GM21515 (cell line): ENCODE measurements around the gene CCDC88C.

ENCODE experiments used
- ATAC-seq: cut with Tn5 transposase; IDR thresholded peaks from one replicate; pipeline ENCODE4 v1.9.1; 2021; ENCODE audit not compliant: unreplicated experiment

Gene CCDC88C

GRCh38 chr14:91397965-91398591 is 19.5 kb downstream of the CCDC88C start:
- ATAC-seq: no peak

DNA sequence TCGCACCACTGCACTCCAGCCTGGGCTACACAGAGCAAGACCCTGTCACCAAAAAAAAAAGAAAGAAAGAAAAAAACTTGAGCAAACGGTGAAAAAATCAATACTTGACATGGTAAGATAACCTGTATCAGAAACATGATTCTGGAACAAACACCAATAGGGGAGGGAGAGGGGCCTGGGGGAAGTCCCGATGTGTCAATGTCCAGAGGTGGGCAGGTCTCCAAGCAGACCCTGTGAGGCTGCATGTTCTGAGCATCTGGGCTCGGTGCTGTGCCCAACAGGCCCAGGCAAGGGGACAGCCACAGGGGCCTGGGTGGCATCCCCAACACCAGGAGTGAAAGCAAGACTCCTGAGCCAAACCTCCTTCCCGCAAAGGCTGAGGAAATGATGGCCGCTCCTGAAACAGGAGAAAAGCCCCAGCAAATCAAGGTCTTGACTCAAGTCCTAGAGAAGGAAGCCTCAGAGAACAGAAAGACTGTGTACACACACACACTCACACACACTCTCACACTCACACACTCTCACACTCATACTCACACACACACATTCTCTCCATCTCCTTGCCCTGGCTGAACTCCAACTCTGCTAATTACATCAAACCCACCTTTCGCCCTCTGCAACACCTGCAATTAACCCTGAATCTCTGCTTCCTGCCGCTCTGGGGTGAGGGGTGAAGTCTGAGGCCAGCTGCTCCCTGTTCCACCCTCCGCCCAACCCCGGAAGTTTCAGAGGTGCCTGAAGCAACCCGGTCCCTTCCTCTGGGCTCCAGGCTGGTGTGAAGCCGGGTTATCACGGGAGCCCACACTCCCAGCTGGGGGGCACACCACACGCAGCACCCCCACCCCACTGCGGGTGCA is 20.4 kb downstream of the CCDC88C start:
- peak; percentile 74 for ATAC-seq

GRCh38 chr14:91396013-91396660 is 21.5 kb downstream of the CCDC88C start:
- ATAC-seq: no peak

GRCh38 chr14:91395466-91395865 is 22.2 kb downstream of the CCDC88C start:
- no peak for ATAC-seq

- ATAC-seq: no peak
Measured at GRCh38 chr14:91394105-91395081, 23.2 kb downstream of the CCDC88C start.

GRCh38 chr14:91392623-91393303 is 24.9 kb downstream of the CCDC88C start:
- ATAC-seq: no peak

DNA sequence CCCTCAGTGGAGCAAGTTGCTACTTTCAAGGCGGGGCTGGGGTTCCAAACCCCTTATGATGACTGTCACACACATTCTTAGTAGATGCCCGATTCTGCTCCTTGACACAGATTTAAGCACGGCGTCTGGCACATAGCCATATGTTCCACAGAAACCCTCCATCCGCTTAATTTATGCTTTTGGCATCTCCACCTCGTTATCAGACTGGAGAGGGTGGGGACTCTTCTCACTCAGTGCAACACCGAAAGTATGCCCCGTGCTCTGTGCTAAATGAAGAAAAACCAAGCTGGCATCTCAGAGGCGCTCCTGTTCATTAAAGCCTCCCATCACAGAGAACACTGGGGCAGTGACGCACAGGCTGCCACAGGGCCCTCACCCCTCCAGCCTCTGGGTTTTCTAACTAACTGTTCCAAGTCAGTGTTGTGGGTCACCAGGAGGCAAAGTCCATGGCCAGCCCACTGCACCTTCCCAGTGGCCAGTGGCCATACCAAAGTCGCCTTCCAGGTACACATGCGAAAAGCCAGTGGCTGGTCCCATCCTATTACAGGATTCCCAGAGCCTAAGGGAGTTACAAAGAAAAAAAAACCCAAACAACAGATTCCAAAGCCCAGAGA is 27.3 kb downstream of the CCDC88C start:
- no peak for ATAC-seq

DNA sequence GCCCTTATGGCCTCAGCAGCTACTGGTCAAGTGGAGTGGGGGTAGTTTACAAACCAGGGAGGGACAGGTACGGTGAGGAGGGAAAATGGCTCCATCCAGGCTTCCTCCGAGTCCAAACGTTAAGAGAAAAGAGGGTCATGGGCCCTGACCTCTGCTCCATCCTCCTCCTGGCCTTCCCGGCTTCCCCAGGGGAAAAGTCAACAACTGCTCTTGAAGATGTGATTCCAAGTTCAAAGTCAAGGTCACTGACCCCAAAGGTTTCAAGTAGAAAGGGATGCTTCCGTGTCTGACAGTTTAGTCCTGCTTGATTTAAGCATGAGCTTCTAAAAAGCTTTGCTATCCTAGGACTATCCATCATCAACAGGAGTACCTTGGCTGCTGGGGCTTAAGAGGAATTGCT is 28.5 kb downstream of the CCDC88C start:
- ATAC-seq: no peak

DNA sequence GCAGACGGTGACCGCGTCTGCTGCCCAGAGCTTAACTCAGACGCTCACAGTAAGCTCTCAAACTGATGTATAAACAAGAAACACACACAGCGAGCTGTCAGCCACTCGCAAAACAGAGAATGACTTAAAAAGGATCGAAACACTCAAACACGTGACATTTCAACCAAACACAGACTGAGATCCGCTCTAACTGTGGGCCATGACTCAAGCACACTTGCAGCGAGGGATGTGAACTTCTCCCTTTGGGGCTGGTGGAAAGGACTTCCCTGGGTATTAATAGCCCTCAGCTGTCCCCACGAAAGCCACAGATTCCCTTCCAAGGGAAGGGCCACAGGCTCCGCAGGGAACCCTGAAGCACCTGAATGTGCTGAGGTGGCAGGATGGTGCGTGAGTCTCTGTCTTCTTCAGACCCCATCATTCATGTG is 29.1 kb downstream of the CCDC88C start:
- peak; percentile 66 for ATAC-seq

DNA sequence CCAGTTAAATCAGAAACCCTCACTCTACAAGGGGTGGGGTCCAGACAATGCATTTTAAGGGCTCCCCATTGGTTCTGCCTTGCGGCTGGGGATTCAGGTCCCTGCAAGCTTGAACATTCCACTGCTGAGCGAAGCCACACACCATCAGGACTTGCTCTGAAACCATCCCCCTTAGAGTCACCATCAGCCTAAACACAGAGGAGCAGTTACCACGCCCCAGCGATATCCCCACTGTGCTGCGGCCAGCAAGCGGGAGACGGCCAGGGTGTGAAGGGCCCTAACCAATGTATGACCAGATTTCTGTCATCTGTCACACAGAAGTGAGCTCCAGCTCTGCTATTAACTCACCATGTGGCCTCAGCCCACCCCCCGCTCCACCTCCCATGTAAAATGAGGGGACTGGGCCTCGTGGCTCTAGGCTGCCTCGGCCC is 29.7 kb downstream of the CCDC88C start:
- ATAC-seq: no peak

DNA sequence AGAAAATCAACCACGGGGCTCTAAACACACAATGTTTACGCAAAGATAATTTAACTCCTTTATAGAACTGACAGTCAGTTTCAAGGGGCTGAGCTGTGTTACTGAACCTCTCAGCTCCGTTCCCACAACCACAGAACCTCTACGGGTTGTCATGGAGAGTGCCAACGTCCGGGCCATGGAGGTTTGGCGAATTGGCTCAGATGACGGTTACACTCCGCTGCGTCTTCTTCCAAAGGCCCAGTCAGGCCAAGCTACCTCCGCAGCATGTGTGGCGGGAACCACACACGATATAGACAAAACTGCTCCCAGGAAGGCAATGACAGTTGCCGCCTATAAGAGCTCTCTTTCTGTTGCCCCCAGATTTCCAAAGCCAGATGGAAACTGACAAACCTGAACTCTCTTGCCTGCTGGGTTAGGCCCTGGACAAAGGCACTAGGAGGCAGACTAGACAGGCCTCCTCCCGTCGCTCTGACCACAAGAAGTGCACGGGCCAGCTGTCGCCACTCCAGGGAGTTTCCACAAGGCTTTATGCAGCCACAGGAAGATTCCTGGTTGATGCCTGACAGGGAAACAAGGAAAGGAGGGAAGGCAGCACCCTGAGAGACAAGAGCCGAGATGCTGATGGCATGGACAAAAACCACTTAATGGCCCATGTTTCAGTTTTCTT is 30.3 kb downstream of the CCDC88C start:
- ATAC-seq: no peak

GRCh38 chr14:91385697-91386096 is 31.9 kb downstream of the CCDC88C start:
- no peak for ATAC-seq

DNA sequence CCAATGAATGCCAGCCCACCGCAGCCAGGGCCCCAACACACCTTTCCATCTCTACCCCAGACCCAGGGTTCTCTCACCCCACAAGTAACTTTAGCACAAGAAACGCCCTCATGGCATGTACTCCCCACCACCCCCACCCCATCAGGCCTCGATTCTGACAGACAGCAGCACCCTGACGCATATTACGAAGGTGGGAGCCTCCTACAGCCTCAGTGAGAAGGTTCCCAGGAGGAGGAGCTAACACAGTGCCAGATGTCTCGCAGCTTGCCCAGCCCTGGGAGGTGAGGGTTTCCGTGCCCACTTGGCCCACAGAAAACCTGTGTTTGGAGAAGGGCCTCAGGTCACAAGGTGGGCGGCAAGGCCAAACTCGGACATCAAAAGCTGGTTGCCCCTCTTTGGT is 32.4 kb downstream of the CCDC88C start:
- ATAC-seq: no peak

DNA sequence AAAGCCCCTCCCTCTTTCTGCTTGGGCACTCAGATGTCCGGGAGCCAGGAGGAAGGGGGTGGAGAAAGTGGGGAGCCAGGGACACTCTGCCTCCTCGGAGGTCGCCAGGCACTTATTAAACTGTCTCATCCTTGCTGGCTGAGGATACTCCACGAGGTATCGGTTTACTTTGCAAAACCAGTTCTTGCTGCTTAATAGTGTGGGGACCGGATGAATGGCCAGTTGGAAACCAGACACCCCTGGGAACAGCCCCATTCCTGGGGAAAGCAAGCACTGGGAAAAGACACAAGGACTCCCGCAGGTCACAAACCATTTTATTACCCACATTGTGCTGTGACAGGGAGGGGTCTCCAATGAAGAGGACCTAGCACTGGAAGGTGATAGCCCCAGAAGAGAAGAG is 34.2 kb downstream of the CCDC88C start:
- no peak for ATAC-seq

- no peak for ATAC-seq
Measured at GRCh38 chr14:91381801-91382670, 35.6 kb downstream of the CCDC88C start.

- no peak for ATAC-seq
Measured at GRCh38 chr14:91380610-91381371, 36.8 kb downstream of the CCDC88C start.

- no peak for ATAC-seq
Measured at GRCh38 chr14:91380123-91380522, 37.5 kb downstream of the CCDC88C start.

- no peak for ATAC-seq
Measured at GRCh38 chr14:91379579-91379932, 38.1 kb downstream of the CCDC88C start.
